WTC11 (cell line): ENCODE data around the gene SYT9. TPM values are rescaled to one million over a fixed set of nuclear protein-coding genes. Genes with fewer than 3 reads are reported as not detected.

Source experiments
- ATAC-seq: fragments of 200-7000 bp; cut with Tn5 transposase; 2 replicates; pipeline ENCODE4 v1.10.0; 2021; ENCODE audit warnings: mild to moderate bottlenecking, moderate library complexity
- CTCF ChIA-PET: fragments of 300-600 bp; sonication (Branson Sonifier 250); formaldehyde crosslinking; loops from one replicate; lab custom pipeline; 2021; ENCODE audit warnings: antibody characterized with exemption; lab: Charles Lee
- POLR2A ChIA-PET: fragments of 350-600 bp; sonication (Branson Sonifier 250); formaldehyde crosslinking; loops from one replicate; lab custom pipeline; 2021; ENCODE audit warnings: antibody characterized with exemption; lab: Charles Lee
- DNase-seq: peaks from one replicate; pipeline ENCODE4 v3.0.0; 2021; ENCODE audit warnings: low spot score
- H3K27ac Mint-ChIP-seq: 2 replicates; pipeline ENCODE4 v1.8.0; 2021; ENCODE audit warnings: mixed read lengths
- H3K27me3 Mint-ChIP-seq: 2 replicates; pipeline ENCODE4 v1.8.0; 2021; ENCODE audit warnings: low read depth, mild to moderate bottlenecking, moderate library complexity, mixed read lengths
- H3K36me3 Mint-ChIP-seq: 2 replicates; pipeline ENCODE4 v1.8.0; 2021; ENCODE audit warnings: mixed read lengths
- H3K4me1 Mint-ChIP-seq: 2 replicates; pipeline ENCODE4 v1.8.0; 2022; ENCODE audit warnings: mixed read lengths
- H3K4me3 Mint-ChIP-seq: 2 replicates; pipeline ENCODE4 v1.8.0; 2021; ENCODE audit warnings: mild to moderate bottlenecking, moderate library complexity, mixed read lengths
- H3K9me3 Mint-ChIP-seq: 2 replicates; pipeline ENCODE4 v1.8.0; 2021; ENCODE audit warnings: mixed read lengths
- CBFB ChIP-seq: sonication (generic); formaldehyde crosslinking; IDR thresholded peaks from 2 replicates; pipeline ENCODE4 v1.8.1; 2022; ENCODE audit warnings: mild to moderate bottlenecking, low read depth, missing genetic modification reagents
- EMX1 ChIP-seq: fragments of 250-450 bp; sonication (Bioruptor Pico); IDR thresholded peaks from 2 replicates; pipeline ENCODE4 v1.8.0; 2021; ENCODE audit warnings: mild to moderate bottlenecking
- FOXJ3 ChIP-seq: sonication (generic); formaldehyde crosslinking; IDR thresholded peaks from 2 replicates; pipeline ENCODE4 v1.9.0; 2021; ENCODE audit warnings: missing genetic modification reagents, mild to moderate bottlenecking, borderline replicate concordance
- IRF2 ChIP-seq: sonication (generic); formaldehyde crosslinking; IDR thresholded peaks from 2 replicates; pipeline ENCODE4 v1.8.0; 2022; ENCODE audit warnings: low read depth, missing genetic modification reagents, borderline replicate concordance
- NFYB ChIP-seq: sonication (generic); formaldehyde crosslinking; conservative IDR thresholded peaks from 2 replicates; pipeline ENCODE4 v1.8.0; 2022; ENCODE audit warnings: low read depth, missing genetic modification reagents
- NR3C1 ChIP-seq: sonication (generic); formaldehyde crosslinking; conservative IDR thresholded peaks from 2 replicates; pipeline ENCODE4 v1.8.1; 2023; ENCODE audit warnings: low read depth, mild to moderate bottlenecking, missing genetic modification reagents
- SMAD3 ChIP-seq: sonication (generic); formaldehyde crosslinking; IDR thresholded peaks from 2 replicates; pipeline ENCODE4 v1.8.0; 2022; ENCODE audit warnings: missing genetic modification reagents, mild to moderate bottlenecking, borderline replicate concordance
- ZBTB21 ChIP-seq: sonication (generic); formaldehyde crosslinking; IDR thresholded peaks from 2 replicates; pipeline ENCODE4 v1.8.1; 2023; ENCODE audit warnings: mild to moderate bottlenecking, missing genetic modification reagents, borderline replicate concordance
- ZNF416 ChIP-seq: fragments of 250-450 bp; sonication (Bioruptor Pico); IDR thresholded peaks from 2 replicates; pipeline ENCODE4 v1.9.0; 2021; ENCODE audit warnings: mild to moderate bottlenecking, inconsistent platforms
- total RNA-seq: library from RNA; stranded (reverse); gene quantifications from 3 replicates; pipeline ENCODE4 v1.2.3, GENCODE V29; 2021
- TF ChIP-seq, protein P1 (sequence below): sonication (generic); formaldehyde crosslinking; IDR thresholded peaks from 2 replicates; pipeline ENCODE4 v1.8.1; 2022; ENCODE audit warnings: low read depth, mild to moderate bottlenecking, moderate library complexity, missing genetic modification reagents, borderline replicate concordance
- TF ChIP-seq, protein P2 (sequence below): sonication (generic); formaldehyde crosslinking; IDR thresholded peaks from 2 replicates; pipeline ENCODE4 v1.8.1; 2023; ENCODE audit warnings: mild to moderate bottlenecking, missing genetic modification reagents
- TF ChIP-seq, protein P3 (sequence below): sonication (generic); formaldehyde crosslinking; conservative IDR thresholded peaks from 2 replicates; pipeline ENCODE4 v1.8.1; 2023; ENCODE audit warnings: mild to moderate bottlenecking, low read depth, missing genetic modification reagents, moderate library complexity
- TF ChIP-seq, protein P4 (sequence below): fragments of 250-450 bp; sonication (Bioruptor Pico); IDR thresholded peaks from 2 replicates; pipeline ENCODE4 v1.9.0; 2021; ENCODE audit warnings: moderate library complexity, mild to moderate bottlenecking, inconsistent platforms, borderline replicate concordance
- TF ChIP-seq, protein P5 (sequence below): sonication (generic); formaldehyde crosslinking; IDR thresholded peaks from 2 replicates; pipeline ENCODE4 v1.8.1; 2023; ENCODE audit warnings: mild to moderate bottlenecking, missing genetic modification reagents, moderate library complexity
- TF ChIP-seq, protein P6 (sequence below): sonication (generic); formaldehyde crosslinking; IDR thresholded peaks from 2 replicates; pipeline ENCODE4 v1.8.0; 2022; ENCODE audit warnings: mild to moderate bottlenecking, missing genetic modification reagents
- TF ChIP-seq, protein P7 (sequence below): sonication (generic); formaldehyde crosslinking; IDR thresholded peaks from 2 replicates; pipeline ENCODE4 v1.8.1; 2022; ENCODE audit warnings: mild to moderate bottlenecking, moderate library complexity, missing genetic modification reagents
- TF ChIP-seq, protein P8 (sequence below): sonication (generic); formaldehyde crosslinking; IDR thresholded peaks from 2 replicates; pipeline ENCODE4 v1.8.1; 2023; ENCODE audit warnings: mild to moderate bottlenecking, missing genetic modification reagents, moderate library complexity

SYT9 gene
- total RNA-seq, 1 experiment from 2014 or later: 1.3 TPM

DNA sequence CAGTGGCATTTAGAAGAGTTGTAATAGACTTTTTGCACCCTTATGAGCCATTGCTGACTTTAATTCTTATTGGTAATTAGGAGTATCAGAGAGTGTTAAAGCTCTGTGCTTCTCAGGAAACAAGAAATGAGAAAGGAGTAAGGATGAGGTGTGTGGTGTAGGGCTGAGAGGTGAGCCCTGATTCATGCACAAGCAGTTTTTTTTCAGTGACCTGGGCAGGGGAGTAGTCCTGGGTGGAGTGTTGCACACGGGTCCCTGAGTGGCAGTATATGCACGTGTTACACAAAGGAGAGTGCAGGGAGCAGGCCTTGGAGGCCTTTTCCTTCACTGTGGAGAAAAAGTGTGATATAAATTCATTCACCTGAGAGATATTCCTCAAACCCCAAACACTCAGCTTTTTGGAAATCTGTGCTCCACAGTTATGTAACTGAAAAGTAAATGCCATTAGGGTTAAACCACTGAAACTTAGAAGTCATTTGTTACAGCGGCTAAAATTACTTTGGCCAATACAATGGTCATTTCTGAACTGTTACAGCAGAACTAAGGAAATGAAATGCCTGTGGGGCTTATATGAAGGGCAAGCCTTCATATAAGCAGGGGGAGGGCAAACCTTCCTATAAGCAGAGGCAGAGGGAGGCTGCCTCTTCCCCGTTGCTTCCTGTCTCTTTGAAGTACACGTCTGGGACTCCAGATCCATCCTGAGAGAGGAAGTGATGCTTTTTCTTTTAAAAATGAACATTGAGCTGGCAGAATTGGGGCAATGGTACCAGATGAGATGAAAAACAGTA is 171.0 kb downstream of the SYT9 start:
- TF ChIP-seq, protein P1, sequence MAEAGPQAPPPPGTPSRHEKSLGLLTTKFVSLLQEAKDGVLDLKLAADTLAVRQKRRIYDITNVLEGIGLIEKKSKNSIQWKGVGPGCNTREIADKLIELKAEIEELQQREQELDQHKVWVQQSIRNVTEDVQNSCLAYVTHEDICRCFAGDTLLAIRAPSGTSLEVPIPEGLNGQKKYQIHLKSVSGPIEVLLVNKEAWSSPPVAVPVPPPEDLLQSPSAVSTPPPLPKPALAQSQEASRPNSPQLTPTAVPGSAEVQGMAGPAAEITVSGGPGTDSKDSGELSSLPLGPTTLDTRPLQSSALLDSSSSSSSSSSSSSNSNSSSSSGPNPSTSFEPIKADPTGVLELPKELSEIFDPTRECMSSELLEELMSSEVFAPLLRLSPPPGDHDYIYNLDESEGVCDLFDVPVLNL (CRISPR knock-in tag): no peak
- H3K27me3 Mint-ChIP-seq: no peaks in the 10 kb centered on the region
- CTCF ChIA-PET: interaction anchor here (0.8 kb wide), 1 partner anchor 20 kb away, joined by 5 read pairs; no protein-coding TSS in a partner anchor
- H3K4me1 Mint-ChIP-seq: peaks cover 13% of the 10 kb centered on the region
- DNase-seq: no peak
- H3K27ac Mint-ChIP-seq: no peak overlapping the region
- POLR2A ChIA-PET: no interaction called here
- ATAC-seq: no peak
- no peak overlapping the region for H3K4me3 Mint-ChIP-seq
- H3K36me3 Mint-ChIP-seq: no peaks in the 10 kb centered on the region
- H3K9me3 Mint-ChIP-seq: no peaks in the 10 kb centered on the region

DNA sequence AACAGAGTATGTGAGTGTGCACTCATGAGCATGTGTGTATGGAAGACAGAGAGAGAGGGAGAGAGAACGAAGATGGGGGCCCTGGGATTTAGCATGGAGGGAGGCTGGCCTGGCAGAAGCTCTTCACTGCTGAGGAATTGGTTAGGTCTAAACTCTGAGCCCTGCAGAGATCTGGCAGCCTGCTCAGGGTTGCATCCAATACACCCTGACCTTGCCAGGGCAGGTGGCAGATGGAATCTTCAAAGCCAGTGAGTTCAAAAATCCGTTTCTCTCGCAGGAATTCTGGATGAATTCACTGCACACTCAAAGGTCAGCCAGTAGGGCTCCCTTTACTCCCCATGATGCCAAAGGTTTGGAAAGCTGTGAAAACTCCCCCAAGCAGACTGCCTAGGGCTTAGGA is 172.2 kb downstream of the SYT9 start:
- Mint-ChIP-seq H3K27ac (no peak overlapping the region), H3K36me3 (no peaks in the 10 kb centered on the region), H3K27me3 (no peaks in the 10 kb centered on the region), H3K4me3 (no peak overlapping the region), H3K4me1 (peaks cover 7% of the 10 kb centered on the region; the same call in 1 of the 2 replicates), H3K9me3 (no peaks in the 10 kb centered on the region)
- POLR2A ChIA-PET: no interaction called here
- no peak for ATAC-seq
- CTCF ChIA-PET: interaction anchor here (1.4 kb wide), 1 partner anchor 18 kb away, joined by 3 read pairs; no protein-coding TSS in a partner anchor
- TF ChIP-seq, protein P2, sequence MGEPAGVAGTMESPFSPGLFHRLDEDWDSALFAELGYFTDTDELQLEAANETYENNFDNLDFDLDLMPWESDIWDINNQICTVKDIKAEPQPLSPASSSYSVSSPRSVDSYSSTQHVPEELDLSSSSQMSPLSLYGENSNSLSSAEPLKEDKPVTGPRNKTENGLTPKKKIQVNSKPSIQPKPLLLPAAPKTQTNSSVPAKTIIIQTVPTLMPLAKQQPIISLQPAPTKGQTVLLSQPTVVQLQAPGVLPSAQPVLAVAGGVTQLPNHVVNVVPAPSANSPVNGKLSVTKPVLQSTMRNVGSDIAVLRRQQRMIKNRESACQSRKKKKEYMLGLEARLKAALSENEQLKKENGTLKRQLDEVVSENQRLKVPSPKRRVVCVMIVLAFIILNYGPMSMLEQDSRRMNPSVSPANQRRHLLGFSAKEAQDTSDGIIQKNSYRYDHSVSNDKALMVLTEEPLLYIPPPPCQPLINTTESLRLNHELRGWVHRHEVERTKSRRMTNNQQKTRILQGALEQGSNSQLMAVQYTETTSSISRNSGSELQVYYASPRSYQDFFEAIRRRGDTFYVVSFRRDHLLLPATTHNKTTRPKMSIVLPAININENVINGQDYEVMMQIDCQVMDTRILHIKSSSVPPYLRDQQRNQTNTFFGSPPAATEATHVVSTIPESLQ (CRISPR knock-in tag): no peak
- TF ChIP-seq, protein P3, sequence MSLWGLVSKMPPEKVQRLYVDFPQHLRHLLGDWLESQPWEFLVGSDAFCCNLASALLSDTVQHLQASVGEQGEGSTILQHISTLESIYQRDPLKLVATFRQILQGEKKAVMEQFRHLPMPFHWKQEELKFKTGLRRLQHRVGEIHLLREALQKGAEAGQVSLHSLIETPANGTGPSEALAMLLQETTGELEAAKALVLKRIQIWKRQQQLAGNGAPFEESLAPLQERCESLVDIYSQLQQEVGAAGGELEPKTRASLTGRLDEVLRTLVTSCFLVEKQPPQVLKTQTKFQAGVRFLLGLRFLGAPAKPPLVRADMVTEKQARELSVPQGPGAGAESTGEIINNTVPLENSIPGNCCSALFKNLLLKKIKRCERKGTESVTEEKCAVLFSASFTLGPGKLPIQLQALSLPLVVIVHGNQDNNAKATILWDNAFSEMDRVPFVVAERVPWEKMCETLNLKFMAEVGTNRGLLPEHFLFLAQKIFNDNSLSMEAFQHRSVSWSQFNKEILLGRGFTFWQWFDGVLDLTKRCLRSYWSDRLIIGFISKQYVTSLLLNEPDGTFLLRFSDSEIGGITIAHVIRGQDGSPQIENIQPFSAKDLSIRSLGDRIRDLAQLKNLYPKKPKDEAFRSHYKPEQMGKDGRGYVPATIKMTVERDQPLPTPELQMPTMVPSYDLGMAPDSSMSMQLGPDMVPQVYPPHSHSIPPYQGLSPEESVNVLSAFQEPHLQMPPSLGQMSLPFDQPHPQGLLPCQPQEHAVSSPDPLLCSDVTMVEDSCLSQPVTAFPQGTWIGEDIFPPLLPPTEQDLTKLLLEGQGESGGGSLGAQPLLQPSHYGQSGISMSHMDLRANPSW (CRISPR knock-in tag): no peak
- TF ChIP-seq NR3C1 (CRISPR knock-in tag): no peak
- TF ChIP-seq, protein P4, sequence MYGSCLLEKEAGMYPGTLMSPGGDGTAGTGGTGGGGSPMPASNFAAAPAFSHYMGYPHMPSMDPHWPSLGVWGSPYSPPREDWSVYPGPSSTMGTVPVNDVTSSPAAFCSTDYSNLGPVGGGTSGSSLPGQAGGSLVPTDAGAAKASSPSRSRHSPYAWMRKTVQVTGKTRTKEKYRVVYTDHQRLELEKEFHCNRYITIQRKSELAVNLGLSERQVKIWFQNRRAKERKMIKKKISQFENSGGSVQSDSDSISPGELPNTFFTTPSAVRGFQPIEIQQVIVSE (CRISPR knock-in tag): no peak
- TF ChIP-seq, protein P5, sequence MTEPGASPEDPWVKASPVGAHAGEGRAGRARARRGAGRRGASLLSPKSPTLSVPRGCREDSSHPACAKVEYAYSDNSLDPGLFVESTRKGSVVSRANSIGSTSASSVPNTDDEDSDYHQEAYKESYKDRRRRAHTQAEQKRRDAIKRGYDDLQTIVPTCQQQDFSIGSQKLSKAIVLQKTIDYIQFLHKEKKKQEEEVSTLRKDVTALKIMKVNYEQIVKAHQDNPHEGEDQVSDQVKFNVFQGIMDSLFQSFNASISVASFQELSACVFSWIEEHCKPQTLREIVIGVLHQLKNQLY (CRISPR knock-in tag): no peak
- TF ChIP-seq NFYB: no peak
- TF ChIP-seq, protein P6, sequence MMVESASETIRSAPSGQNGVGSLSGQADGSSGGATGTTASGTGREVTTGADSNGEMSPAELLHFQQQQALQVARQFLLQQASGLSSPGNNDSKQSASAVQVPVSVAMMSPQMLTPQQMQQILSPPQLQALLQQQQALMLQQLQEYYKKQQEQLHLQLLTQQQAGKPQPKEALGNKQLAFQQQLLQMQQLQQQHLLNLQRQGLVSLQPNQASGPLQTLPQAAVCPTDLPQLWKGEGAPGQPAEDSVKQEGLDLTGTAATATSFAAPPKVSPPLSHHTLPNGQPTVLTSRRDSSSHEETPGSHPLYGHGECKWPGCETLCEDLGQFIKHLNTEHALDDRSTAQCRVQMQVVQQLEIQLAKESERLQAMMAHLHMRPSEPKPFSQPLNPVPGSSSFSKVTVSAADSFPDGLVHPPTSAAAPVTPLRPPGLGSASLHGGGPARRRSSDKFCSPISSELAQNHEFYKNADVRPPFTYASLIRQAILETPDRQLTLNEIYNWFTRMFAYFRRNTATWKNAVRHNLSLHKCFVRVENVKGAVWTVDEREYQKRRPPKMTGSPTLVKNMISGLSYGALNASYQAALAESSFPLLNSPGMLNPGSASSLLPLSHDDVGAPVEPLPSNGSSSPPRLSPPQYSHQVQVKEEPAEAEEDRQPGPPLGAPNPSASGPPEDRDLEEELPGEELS (CRISPR knock-in tag): no peak
- no peak for TF ChIP-seq FOXJ3
- no peak for TF ChIP-seq ZNF416 (CRISPR knock-in tag)
- TF ChIP-seq, protein P7, sequence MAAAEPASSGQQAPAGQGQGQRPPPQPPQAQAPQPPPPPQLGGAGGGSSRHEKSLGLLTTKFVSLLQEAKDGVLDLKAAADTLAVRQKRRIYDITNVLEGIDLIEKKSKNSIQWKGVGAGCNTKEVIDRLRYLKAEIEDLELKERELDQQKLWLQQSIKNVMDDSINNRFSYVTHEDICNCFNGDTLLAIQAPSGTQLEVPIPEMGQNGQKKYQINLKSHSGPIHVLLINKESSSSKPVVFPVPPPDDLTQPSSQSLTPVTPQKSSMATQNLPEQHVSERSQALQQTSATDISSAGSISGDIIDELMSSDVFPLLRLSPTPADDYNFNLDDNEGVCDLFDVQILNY (CRISPR knock-in tag): no peak
- TF ChIP-seq IRF2 (CRISPR knock-in tag): no peak
- TF ChIP-seq, protein P8, sequence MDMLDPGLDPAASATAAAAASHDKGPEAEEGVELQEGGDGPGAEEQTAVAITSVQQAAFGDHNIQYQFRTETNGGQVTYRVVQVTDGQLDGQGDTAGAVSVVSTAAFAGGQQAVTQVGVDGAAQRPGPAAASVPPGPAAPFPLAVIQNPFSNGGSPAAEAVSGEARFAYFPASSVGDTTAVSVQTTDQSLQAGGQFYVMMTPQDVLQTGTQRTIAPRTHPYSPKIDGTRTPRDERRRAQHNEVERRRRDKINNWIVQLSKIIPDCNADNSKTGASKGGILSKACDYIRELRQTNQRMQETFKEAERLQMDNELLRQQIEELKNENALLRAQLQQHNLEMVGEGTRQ: no peak
- no peak for TF ChIP-seq SMAD3 (CRISPR knock-in tag)
- no peak for TF ChIP-seq EMX1
- TF ChIP-seq ZBTB21: no peak
- no peak for TF ChIP-seq CBFB
- DNase-seq: no peak
